Hippocampal formation (tissue), 2 donors: Measurements from ENCODE around the gene ARAP2.

Experiments
- DNase-seq, 2 donors: peaks; one replicate each; lab custom pipeline; 2025; lab: John Stamatoyannopoulos, UW

The ARAP2 gene

GRCh38 chr4:36244257-36245082, at the start of gene ARAP2:
Gene ARAP2 (minus strand): TSS chr4:36244514. CDS start chr4:36229486, 15,028 bp downstream.
- peak; percentile 41 to 76 for DNase-seq

- DNase-seq: peak; percentile 13 to 69
Observed at GRCh38 chr4:36292556-36293188, 48.4 kb upstream of the ARAP2 start.

- no peak for DNase-seq
Observed at GRCh38 chr4:36290641-36291040, 46.3 kb upstream of the ARAP2 start.

GRCh38 chr4:36288731-36289426, 44.6 kb upstream of the ARAP2 start:
- no peak for DNase-seq

- no peak for DNase-seq
Observed at GRCh38 chr4:36286481-36286871, 42.2 kb upstream of the ARAP2 start.

- no peak for DNase-seq
Observed at GRCh38 chr4:36285784-36286480, 41.6 kb upstream of the ARAP2 start.

GRCh38 chr4:36283912-36284465, 39.7 kb upstream of the ARAP2 start:
- DNase-seq: peak; percentile 18 to 92

- no peak for DNase-seq
Observed at GRCh38 chr4:36282503-36283030, 38.3 kb upstream of the ARAP2 start.

- DNase-seq: no peak
Observed at GRCh38 chr4:36281384-36282106, 37.2 kb upstream of the ARAP2 start, which contains the start of gene DTHD1. Gene DTHD1 (plus strand): TSS chr4:36281616. CDS start chr4:36281759, 143 bp downstream.

- peak; percentile 37 to 48 for DNase-seq
Observed at GRCh38 chr4:36280555-36280954, 36.2 kb upstream of the ARAP2 start.

GRCh38 chr4:36278789-36279188, 34.5 kb upstream of the ARAP2 start:
- no peak for DNase-seq

GRCh38 chr4:36277533-36277932, 33.2 kb upstream of the ARAP2 start:
- no peak for DNase-seq

- no peak for DNase-seq
Observed at GRCh38 chr4:36274158-36274557, 29.8 kb upstream of the ARAP2 start.

GRCh38 chr4:36273276-36273675, 29.0 kb upstream of the ARAP2 start:
- no peak for DNase-seq

GRCh38 chr4:36269533-36270173, 25.3 kb upstream of the ARAP2 start:
- DNase-seq: peak in 1 of 2 donors; percentile 31

GRCh38 chr4:36269101-36269500, 24.8 kb upstream of the ARAP2 start:
- DNase-seq: peak; percentile 26 to 48

- DNase-seq: no peak
Observed at GRCh38 chr4:36267486-36268268, 23.4 kb upstream of the ARAP2 start.

- no peak for DNase-seq
Observed at GRCh38 chr4:36264207-36264826, 20.0 kb upstream of the ARAP2 start.

GRCh38 chr4:36260731-36261130, 16.4 kb upstream of the ARAP2 start:
- DNase-seq: peak in 1 of 2 donors; percentile 28
